HCT116 (cell line): ENCODE results near the gene CX3CR1.

Source experiments
- ELF1 ChIP-seq: IDR thresholded peaks from 2 replicates; pipeline ENCODE4 v1.6.1; 2012; ENCODE audit warnings: low read depth, borderline replicate concordance
- POLR2A ChIP-seq: IDR thresholded peaks from 2 replicates; pipeline ENCODE4 v1.7.0; 2011; ENCODE audit warnings: borderline replicate concordance; ENCODE audit not compliant: insufficient read depth, insufficient read length; ENCODE audit errors: extremely low read depth
- POLR2AphosphoS5 ChIP-seq: IDR thresholded peaks from 2 replicates; pipeline ENCODE4 v1.6.1; 2011; ENCODE audit warnings: mild to moderate bottlenecking, low read depth, low read length, moderate library complexity
- SP1 ChIP-seq: IDR thresholded peaks from 2 replicates; pipeline ENCODE4 v1.6.1; 2012; ENCODE audit warnings: low read depth
- TF ChIP-seq, protein P1 (sequence below): IDR thresholded peaks from 2 replicates; pipeline ENCODE4 v1.6.1; 2012; ENCODE audit warnings: low read depth

DNA sequence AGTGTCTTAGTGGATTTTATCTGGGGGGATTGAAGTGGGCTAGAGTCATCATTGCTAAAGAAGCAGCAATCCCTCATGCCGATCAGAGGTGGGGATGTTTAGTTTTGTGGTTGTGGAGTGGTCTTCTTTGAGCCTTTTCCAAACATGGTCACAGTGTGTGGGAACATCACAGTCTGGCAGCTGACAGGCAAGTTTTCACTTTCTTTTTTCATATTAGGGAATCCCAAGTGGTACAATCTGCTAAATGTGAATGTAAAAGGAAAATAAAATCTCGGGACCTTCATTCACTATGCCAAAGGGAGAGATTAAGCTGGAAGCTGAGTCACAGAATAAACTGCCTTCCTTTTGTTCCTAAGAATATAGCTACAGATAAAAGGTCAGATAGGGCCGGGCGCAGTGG, 10.4 kb upstream of the CX3CR1 start:
- TF ChIP-seq ELF1 (no peak), POLR2A (no peak), SP1 (no peak), POLR2AphosphoS5 (no peak)
- TF ChIP-seq, protein P1, sequence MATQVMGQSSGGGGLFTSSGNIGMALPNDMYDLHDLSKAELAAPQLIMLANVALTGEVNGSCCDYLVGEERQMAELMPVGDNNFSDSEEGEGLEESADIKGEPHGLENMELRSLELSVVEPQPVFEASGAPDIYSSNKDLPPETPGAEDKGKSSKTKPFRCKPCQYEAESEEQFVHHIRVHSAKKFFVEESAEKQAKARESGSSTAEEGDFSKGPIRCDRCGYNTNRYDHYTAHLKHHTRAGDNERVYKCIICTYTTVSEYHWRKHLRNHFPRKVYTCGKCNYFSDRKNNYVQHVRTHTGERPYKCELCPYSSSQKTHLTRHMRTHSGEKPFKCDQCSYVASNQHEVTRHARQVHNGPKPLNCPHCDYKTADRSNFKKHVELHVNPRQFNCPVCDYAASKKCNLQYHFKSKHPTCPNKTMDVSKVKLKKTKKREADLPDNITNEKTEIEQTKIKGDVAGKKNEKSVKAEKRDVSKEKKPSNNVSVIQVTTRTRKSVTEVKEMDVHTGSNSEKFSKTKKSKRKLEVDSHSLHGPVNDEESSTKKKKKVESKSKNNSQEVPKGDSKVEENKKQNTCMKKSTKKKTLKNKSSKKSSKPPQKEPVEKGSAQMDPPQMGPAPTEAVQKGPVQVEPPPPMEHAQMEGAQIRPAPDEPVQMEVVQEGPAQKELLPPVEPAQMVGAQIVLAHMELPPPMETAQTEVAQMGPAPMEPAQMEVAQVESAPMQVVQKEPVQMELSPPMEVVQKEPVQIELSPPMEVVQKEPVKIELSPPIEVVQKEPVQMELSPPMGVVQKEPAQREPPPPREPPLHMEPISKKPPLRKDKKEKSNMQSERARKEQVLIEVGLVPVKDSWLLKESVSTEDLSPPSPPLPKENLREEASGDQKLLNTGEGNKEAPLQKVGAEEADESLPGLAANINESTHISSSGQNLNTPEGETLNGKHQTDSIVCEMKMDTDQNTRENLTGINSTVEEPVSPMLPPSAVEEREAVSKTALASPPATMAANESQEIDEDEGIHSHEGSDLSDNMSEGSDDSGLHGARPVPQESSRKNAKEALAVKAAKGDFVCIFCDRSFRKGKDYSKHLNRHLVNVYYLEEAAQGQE, result no peak
